HL-60/S4 treated with phorbol 12-myristate 13-acetate at 8.2 ng/mL for 4 days and 3 days (cell line): Measurements from ENCODE around the gene ARHGEF16.

Source experiments
- in situ Hi-C: fragments of 300-500 bp; cut with MboI; formaldehyde crosslinking; loops from 2 replicates; pipeline ENCODE4 v1.15.0; 2022; ENCODE audit warnings: low sequenced_read_pairs

The ARHGEF16 gene

DNA sequence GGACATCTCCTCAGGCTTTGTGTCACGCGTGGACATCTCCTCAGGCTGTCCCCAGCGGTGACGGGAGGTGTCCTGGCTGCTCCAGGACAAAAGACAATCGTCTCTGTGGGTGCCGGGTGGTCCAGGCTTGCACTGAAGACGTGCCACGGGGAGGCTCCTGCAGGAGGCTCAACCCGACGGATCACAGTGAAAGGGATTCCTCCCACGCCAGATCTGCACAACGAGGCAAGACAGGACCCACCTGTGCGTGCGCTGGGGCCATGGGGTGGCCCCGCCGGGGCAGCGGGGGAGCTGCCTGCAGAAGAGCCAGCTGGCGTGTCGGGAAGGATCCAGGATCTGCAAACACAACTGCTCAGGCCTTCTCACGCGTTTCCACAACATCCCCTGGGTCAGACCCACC is 18.8 kb upstream of the ARHGEF16 start:
- in situ Hi-C loops = no loop called here

DNA sequence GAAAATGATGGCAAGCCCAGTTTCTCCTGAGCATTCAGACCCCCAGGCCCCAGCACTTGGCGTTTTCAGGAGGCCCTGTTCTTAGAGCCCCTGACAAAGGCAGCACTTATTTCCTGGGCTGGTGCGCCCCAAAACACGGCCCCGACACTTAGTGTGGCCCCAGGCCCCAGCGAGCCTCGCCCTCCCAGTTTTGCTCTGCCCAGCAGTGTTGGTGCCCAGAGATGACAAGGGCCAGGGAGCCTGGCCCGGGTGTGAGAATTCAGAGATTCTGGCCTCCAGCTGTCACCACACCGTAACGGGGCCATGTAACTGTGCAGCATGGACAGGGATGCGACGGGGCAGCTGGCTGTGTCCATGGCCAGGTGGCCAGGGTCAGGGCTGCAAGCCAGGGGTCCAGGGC is 18.0 kb upstream of the ARHGEF16 start:
- in situ Hi-C loops = no loop called here

DNA sequence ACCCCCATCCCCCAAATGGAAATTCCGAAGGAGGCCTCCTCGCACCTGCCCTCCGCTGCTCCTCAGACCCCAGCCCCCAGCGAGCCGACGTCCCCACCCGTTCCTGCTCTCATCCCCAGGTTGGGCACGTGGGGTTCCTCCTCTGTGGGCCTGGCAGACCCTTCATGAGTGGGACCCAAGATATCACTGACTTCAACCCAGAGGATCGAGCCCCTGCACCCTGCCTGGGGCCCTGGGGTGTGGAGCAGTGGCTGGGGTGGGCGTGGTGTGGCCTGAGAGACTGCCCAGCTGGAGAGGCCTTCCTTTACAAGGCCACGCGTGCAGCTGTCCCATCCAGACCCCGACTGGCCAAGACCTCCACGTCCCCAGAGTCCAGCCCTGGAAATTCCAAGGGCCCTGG is 17.6 kb upstream of the ARHGEF16 start:
- in situ Hi-C loops = no loop called here

DNA sequence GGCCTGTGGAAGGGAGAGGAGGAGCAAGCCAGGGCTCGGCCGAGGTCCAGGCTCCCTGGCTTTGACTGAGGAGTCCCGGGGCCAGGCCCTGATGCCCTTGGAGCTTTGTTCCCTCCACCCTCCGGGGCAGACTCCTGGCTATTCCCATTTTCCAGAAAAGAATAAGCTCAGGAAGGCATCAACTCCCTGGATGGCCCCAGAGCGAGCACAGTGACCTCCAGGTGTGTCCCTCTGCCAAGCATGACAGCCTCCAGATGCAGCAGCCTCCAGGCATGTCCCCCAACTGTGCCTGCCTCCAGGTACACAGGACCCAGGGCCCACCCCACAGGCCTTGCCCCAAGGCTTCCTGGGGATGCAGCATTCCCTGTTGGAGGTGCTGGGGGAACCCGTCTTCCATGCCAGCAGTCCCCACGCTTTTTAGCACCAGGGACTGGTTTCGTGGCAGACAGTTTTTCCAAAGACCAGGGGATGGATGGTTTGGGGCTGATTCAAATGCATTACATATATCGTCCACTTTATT is 15.7 kb upstream of the ARHGEF16 start:
- in situ Hi-C loops = no loop called here

DNA sequence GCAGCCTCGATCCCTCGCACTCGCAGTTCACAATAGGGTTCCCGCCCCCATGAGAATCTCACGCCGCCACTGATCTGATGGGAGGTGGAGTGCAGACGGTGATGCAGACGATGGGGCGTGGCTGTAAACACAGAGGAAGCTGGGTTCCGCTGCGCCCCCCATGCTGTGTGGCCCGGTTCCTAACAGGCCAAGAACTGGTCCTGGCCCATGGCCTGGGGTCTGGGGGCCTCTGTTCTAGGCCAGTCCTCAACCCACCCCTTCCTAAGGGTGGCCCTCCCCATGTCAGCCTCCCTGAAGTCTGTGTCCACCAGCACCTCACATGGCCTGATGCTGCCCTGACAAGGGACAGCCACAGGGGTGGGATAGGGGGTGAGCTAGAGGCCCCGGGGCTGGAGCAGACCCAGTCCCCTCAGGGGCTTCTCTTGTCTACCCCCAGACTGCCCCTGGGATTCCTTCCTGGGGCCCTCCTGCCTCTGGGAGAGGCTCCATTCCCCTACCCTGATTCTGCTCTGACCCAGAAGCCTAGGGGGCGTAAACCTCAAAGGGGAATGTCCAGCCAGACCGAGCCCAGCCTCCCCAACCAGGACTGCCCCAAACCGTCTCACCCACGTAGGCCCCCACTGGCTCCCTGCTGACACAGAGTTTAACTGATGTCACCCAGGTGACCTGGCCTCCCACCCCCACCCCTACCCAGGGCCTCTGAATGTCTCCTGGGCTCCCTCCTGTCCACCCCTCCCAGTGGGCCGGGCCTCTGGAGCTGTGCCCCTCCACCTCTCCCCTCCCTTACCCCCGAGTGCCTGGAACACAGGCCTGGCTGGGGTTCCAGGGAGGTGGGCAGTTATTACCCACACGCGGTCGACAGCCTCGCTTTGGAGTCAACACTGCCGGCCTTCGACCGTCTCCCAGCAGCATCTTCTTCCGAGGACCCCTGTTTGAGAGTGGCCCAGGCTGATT is 14.8 kb upstream of the ARHGEF16 start:
- in situ Hi-C loops = no loop called here

DNA sequence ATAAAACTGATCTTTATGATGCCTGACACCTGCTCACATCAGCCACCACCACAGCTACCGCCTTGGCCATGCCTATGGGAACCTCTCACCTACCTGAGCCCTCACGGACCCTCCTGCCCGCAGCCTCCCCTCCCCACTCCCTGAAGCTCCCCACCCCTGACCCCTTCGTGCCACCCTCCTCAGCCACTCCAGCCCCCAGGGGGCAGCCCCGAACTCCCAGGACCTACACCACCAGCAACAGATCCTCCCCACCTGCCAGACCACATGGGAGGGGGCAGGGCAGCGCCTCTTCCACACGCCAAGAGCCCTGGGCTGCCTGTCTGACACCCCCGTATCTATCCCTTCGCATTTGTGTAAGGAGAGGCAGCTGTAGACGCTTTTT is 14.2 kb upstream of the ARHGEF16 start:
- in situ Hi-C loops = no loop called here

DNA sequence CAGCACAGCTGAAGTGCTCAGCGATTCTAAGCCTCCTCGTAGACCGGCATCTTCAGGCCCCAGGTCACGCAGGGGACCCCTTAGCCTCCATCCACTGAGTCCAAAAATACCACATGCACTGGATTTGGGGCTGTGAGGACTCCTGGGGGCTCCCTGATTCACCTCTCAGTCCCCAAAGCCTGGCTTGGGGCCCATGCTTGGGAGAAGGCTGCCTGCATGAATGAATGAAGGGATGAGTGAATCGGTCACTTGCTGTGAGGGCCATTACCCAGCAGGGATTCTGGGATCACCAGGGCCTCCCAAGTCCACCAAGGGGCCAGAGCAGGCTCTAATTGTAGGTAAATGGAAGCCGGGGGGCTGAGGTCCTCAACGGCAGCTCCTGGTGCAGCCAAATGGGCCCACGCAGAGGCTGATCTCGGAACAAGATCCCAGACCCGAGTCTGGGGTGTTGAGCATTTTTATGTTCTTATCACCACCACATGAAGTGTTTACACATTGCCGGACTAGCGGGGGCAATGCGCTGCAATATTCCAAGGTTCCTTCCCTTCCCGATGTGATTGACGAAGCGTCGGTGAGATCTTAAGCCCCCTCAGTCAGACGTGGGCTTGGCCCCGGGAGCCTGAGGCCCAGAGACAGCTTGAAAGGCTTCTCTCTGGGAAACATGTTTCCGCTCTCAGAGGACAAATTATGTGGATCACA is 13.6 kb upstream of the ARHGEF16 start:
- in situ Hi-C loops = no loop called here

DNA sequence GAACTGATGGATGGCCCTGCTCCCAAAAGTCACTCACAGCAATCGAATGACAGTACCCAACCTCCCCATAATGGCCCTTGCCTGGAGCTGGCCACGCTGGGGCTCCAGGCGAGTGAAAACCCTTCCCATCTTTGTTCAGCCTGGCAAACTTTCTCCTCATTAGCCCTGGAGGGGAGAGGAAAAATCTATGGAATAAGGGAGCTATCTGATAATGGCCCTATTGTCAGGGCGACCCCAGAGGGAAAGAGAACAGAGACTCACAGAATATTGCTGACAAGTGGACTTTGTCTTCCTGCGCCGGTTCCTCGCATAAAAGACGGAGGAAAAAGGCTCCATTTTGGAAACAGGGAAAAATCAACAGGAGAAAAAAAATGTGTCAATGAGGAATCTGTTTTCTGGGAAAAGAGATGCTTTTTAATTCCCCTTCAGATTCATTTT is 13.0 kb upstream of the ARHGEF16 start:
- in situ Hi-C loops = no loop called here

DNA sequence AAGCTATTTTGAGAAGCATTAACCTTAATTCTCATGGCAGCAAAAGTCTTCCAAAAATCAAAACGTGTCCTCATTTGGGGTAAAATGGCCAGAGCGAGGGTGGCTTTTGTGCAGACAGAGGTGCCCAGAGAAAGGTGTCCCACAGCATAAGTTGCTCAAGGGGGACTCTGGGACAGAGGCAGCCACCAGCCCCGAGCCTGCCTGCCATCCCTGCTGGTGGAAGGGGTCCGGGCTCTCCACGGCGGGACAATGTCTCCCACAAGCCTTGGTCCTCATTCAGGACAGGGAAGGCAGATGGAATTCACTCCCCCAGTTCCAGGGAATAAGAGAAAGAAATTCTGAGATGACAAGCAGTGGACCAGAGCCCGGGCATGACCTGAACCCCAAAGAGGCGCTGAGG is 12.6 kb upstream of the ARHGEF16 start:
- in situ Hi-C loops = no loop called here

DNA sequence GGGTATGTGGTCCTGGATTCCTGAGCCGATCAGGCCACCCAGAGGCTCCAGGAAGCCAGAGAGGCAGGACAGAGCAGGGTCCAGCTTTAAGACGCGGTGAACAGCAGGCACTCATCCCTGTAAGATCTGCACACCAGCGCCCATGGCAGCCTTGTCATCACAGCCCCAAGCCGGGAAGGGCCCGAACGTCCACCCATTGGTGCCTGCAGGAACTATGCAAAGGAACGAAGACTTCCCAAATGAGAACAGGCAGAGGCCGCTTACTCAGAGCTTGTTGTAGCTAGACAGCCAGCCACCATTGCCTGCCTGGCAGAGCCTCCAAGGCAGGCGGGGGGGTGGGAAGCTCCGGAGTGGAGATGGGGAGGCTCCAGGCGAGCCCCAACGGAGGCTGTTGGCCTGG is 12.1 kb upstream of the ARHGEF16 start:
- in situ Hi-C loops = no loop called here

DNA sequence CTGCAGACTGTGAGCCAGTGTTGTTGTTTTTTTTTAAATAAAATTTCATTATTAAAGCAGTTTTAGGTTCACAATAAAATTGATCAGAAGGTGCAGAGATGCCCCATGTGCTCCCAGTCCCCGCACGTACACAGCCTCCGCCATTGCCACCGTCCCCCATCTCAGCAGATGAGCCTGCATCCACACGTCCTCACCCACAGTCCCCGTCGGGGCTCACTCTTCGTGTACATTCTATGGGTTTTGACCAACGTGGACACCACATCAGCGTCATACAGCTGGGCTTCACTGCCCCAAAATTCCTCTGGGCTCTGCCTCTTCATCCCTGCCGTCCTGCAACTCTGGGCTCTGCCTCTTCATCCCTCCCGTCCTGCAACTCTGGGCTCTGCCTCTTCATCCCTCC is 11.6 kb upstream of the ARHGEF16 start:
- in situ Hi-C loops = no loop called here

DNA sequence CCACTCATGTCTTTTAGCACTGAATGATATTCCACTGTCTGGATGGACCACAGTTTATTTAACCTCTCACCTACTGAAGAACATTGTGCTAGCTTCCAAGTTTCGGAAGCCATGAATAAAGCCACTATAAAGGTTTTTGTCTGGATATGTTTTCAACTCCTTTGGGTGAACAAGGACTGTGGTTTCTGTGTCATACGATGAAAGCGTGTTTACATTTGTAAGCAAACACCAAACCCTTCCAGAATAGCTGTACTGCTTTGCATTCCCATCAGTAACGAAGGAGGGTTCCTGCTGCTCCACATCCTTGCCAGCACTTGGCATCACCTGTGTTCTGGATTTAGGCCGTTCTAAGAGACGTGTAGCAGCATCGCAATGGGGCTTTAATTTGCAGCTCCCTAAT is 10.7 kb upstream of the ARHGEF16 start:
- in situ Hi-C loops = no loop called here

DNA sequence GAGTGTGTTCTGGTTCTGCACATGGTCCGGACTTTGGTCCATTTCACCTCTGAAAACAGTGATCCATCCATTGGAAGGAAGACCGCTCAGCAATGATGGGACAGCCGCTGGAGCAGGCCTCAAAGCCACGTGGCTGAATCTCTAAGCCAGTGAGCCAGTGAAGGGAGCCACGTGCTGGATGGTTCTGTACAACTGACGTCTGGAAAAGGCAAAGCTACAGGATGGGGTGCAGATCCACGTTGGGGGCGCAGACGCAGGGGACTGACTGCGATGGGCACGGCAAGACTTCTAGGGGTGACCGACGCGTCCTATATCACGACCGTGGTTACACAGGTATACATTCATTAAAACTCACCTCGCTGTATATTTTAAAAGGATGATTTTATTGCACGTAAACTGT is 10.2 kb upstream of the ARHGEF16 start:
- in situ Hi-C loops = no loop called here

DNA sequence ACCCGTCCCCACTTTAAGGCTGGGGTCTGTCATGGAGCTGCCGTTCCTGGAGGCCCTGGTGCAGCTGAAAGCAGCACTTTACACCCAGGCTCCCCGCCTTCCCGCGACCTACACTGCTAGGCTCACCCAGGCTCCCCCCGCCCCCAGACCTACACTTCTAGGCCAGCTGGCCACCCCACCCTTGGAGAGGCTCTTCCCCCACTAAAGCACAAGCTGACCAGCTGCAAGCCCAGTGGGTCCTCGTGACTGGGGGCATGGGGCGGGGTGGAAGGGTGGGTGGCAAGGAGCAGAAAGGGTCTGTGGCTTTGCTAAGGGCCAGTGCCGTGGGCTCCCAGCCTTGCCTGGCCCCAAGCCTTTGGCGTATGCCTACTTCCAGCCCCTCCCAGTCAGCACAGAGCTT is 9.7 kb upstream of the ARHGEF16 start:
- in situ Hi-C loops = no loop called here

DNA sequence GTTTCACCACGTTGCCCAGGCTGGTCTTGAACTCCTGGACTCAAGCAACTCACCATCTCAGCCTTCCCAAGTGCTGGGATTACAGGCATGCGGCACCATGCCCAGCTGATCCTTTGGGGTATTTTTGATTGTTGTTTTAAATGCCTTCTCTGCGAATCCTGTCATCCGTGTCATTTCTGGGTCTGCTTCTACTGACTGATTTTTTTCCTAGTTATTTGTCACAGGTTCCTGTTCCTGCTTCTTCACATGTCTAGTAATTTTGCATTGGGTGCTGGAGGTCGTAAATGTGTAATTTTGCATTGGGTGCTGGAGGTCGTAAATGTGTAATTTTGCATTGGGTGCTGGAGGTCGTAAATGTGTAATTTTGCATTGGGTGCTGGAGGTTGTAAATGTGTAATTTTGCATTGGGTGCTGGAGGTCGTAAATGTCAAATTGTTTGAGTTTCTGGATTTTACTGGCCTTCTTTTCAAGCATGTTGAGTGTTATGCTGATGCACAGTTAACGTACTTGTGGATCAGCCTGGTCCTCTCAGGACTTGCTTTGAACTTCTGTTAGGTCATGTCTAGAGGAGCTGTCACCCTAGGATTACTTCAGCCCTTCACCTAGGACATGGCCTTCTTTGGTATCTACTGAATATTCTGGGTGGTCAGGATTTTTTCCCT is 4.1 kb upstream of the ARHGEF16 start:
- in situ Hi-C loops = no loop called here

DNA sequence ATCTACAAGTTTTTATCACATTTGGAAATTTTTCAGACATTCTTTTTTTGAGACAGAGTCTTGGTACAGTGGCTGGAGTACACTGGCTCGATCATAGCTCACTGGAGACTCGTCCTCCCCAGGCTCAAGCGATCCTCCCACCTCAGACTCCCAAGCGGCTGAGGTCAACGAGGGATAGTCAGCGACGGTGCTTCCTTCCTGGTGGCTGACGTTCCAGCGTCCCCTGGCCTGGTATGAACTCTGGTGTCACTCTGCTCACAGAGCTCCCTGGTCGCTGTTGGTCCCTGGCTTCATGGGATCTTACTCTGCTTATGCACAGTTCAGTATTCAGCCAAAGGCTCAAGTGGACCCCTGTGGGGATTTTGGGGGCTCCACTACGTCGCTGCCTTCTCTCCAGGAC is 3.5 kb upstream of the ARHGEF16 start:
- in situ Hi-C loops = no loop called here

DNA sequence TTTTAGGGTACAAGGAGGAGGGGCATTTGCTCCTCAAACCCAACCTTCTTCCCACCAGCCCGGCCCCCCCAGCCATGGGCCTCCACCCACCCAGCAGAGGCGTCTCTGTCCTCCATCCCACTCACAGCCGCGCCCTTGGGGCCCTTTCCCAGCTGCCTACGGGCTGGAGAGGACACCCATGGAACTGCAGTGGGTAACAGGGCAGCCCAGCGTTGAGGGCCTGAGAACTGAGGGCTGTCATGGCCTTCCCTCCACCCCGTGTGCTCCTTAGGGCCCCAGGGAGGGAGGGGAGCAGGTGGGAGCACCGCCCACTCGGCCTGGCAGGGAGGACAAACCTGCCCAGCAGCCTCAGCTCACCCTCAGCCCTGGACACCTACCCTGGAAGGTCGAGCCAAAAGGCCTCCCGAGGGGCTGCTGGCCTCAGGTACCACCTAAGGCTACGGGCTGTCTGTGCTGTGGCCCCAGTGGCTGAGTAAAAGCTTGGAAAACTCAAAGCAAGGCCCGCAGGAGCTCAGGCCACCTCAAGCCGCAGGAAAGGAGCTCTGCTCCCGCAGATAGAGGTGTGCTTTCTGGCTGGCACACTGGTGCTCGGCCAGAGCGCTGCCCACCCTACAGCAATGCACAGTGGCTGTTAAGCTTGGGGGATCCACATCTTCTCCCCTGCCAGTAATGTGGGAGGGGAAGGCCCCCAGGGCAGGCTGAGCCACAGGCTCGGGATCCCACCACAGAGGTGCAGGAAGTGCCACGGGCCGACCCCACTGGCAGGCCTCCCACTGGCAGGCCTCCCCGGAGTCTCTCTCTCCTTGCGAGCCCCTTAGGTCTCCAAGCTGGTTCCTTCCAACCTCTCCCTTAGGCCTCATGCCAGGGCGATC is 2.2 kb upstream of the ARHGEF16 start:
- in situ Hi-C loops = no loop called here

DNA sequence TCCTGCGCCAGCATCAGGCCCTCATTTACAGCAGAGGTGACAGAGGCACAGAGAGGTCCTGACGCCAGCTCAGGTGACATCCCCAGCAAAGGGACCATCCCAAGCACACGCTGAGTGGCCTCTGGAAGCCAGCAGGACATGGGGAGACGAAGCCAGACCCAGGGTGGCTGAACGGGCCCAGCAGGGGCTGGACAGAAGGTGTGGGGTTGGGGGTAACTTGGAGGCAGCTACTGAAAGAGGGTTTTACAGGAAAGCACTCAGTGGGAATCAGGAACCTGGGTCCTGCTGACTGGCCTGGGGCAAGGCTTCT is 1.6 kb upstream of the ARHGEF16 start:
- in situ Hi-C loops = no loop called here

DNA sequence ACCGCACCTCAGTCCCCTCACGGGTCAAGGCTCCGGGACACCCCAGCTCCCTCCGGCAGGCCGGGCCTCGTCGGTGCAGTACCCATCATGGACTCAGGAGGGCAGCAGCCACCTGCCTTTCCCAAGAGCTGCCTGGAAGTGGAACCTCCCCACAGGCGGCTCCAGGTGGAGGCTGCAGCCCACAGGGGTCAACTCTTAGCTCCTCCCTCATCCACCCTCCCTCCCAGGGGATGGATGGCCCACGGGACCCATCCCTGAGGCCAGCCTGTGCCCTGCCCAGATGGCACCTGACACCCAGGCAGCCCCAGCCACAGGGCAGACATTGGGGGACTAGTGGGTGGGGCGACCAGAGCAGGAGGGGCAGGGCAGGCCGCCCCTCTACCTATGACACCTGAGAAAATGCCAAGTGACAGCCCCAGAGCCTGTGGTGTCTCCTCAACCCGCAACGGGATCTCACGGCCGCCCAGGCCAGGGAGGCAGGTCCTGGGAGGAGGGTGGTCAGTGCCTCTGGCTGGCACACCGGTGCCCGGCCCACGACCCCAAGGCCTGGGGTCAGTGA is 1.2 kb upstream of the ARHGEF16 start:
- in situ Hi-C loops = no loop called here

DNA sequence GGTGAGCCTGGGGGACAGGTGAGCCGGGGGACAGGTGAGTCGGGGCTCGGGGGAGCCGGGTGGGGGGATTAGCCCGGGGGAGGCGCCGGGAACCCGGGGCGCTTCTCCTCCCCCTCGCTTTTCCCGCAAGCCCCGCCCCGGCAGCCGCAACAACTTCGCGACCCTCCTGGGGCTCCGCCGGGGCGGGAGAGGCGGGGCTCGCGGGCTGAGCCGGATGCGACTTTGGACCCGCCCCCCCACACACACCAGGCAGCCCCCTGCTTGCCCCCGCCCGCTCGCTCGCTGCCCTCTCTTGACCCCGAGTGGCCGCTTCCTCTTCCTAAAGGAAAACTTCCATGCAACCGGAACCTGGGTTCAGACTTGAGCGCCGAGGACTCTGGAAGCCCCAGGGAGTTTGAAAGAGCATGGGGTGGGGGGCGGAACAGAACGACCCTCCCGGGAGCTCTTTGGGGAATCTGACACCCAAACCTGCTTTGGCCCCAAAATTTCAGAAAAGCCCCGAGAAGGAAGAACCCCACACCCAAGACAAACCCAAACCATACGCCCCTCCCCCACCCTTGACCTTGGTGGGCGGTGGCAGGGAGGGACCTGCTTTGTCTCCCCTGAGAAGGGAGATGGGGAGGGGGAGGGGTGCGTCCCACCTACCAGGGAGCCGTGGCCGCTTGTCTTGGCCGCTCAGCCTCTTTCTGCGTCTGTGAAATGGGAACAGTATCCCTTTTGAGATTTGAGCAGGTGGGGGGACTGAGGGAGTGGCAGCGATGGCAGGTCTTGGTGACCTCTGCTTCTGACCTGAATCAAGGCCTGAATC is 550 bp downstream of the ARHGEF16 start:
- in situ Hi-C loops = no loop called here
